Lung (tissue), 12 donors: ENCODE measurements around the gene PPP2R3A. TPM values are rescaled to one million over a fixed set of nuclear protein-coding genes. Genes with fewer than 3 reads are reported as not detected.

Source experiments
- ATAC-seq: fragments of 200-7000 bp; cut with Tn5 transposase; one replicate; pipeline ENCODE4 v1.9.1; 2020; ENCODE audit warnings: moderate number of reproducible peaks; ENCODE audit not compliant: insufficient read depth, low FRiP score
- DNase-seq, 3 donors: peaks; one replicate each; pipeline ENCODE4 v3.0.0-alpha.2; 2013 to 2017
- H3K27ac ChIP-seq, 2 donors: one replicate each; pipeline ENCODE4 v1.5.1; 2013; ENCODE audit warnings: mild to moderate bottlenecking in 2 of 2, moderate library complexity in 2 of 2, control low read depth in 1 of 2, inconsistent platforms in 1 of 2, low read depth in 1 of 2, low read length in 1 of 2
- H3K27me3 ChIP-seq, 3 donors: one replicate each; pipeline ENCODE4 v1.5.1; 2013; ENCODE audit warnings: low read length in 2 of 3; ENCODE audit not compliant: control insufficient read depth in 3 of 3, insufficient read depth in 3 of 3
- H3K36me3 ChIP-seq, 4 donors: one replicate each; pipeline ENCODE4 v1.5.1; 2013; ENCODE audit warnings: low read length in 4 of 4, mild to moderate bottlenecking in 1 of 4, moderate library complexity in 1 of 4; ENCODE audit not compliant: control insufficient read depth in 4 of 4, insufficient read depth in 4 of 4
- H3K4me1 ChIP-seq, 5 donors: one replicate each; pipeline ENCODE4 v1.5.1; 2013; ENCODE audit warnings: low read length in 5 of 5, mild to moderate bottlenecking in 2 of 5, moderate library complexity in 1 of 5; ENCODE audit not compliant: control insufficient read depth in 5 of 5, insufficient read depth in 5 of 5
- H3K4me3 ChIP-seq: one replicate; pipeline ENCODE4 v1.5.1; 2013; ENCODE audit warnings: mild to moderate bottlenecking, control low read depth, moderate library complexity
- H3K9ac ChIP-seq, 2 donors: one replicate each; pipeline ENCODE4 v1.5.1; 2013; ENCODE audit warnings: low read length in 2 of 2, control low read depth in 1 of 2; ENCODE audit not compliant: insufficient read depth in 1 of 2
- H3K9me3 ChIP-seq, 4 donors: one replicate each; pipeline ENCODE4 v1.5.1; 2013; ENCODE audit warnings: low read length in 3 of 4, mild to moderate bottlenecking in 1 of 4, moderate library complexity in 1 of 4; ENCODE audit not compliant: control insufficient read depth in 4 of 4, insufficient read depth in 3 of 4
- WGBS, 2 donors: extraction: QIAGEN DNeasy Blood & Tissue Kit; methylation state at CpG; one replicate each; pipeline ENCODE4 v1.1.7; 2013; 5-methylcytosine and 5-hydroxymethylcytosine counted together
- polyA plus RNA-seq, 2 donors: library from polyadenylated mRNA; stranded (reverse); fragments of 200-250 nt; gene quantifications; one replicate each; pipeline ENCODE4 v1.2.1, GENCODE V29; 2013
- total RNA-seq, 2 donors: library from RNA; depleted of rRNA in 1 of 2; stranded (reverse); fragments of >200 nt in 1 of 2; gene quantifications; one replicate each; pipeline ENCODE4 v1.2.1, GENCODE V29; 2014 to 2021
- TF ChIP-seq, protein P1 (sequence below): IDR thresholded peaks from 2 replicates; pipeline ENCODE4 v1.5.1; 2012; ENCODE audit warnings: mild to moderate bottlenecking; ENCODE audit errors: control extremely low read depth, extremely low read depth
- donor health status: control.
- donor health status: control.
- donor health status: Bipolar disorder and iron deficiency.
- donor health status: healthy.
- donor health status: DM: yes; HTN: yes; CAD: no.

Gene PPP2R3A
- total and polyA plus RNA-seq, 4 donors: 1.6 to 17.0 (median 4.6) TPM

DNA sequence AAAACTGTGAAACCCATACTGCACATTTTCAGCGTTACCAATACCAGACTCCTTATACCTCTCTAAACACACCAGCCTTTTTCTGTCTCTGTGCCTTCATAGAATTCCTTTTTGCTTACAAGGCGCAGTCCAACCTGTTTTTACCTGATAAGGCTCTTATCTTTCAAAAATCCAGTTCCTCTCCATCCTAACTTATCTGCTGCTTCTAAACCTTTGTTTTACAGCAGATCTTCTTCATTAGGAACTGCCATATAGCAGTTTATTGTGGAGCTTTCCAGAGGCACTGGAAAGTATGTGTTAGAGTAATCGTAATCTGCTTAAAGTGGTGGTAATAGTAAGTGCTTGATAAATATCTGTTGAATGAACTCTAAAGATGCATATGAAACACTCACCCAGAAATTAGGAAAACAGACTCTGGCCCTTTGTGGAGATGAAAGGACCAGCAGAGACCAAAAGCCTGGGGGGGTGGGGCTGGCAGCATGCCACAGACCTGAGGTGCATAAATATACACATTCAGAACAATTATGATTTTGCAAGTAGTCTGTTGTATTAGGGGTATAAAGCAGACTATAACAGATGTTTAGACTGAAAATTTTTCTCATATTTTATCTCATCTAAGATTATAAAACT, 29.3 kb downstream of the PPP2R3A start:
- H3K4me3 ChIP-seq: no peak overlapping the region
- DNase-seq (peak in 2 of 3 donors; percentile 12 to 14), ATAC-seq (no peak)
- no peak overlapping the region for H3K27ac ChIP-seq
- TF ChIP-seq, protein P1, sequence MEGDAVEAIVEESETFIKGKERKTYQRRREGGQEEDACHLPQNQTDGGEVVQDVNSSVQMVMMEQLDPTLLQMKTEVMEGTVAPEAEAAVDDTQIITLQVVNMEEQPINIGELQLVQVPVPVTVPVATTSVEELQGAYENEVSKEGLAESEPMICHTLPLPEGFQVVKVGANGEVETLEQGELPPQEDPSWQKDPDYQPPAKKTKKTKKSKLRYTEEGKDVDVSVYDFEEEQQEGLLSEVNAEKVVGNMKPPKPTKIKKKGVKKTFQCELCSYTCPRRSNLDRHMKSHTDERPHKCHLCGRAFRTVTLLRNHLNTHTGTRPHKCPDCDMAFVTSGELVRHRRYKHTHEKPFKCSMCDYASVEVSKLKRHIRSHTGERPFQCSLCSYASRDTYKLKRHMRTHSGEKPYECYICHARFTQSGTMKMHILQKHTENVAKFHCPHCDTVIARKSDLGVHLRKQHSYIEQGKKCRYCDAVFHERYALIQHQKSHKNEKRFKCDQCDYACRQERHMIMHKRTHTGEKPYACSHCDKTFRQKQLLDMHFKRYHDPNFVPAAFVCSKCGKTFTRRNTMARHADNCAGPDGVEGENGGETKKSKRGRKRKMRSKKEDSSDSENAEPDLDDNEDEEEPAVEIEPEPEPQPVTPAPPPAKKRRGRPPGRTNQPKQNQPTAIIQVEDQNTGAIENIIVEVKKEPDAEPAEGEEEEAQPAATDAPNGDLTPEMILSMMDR: no peak
- peaks cover 0 to 14% (median 4%) of the 10 kb centered on the region in 5 donors for H3K4me1 ChIP-seq
- no peaks in the 10 kb centered on the region for H3K36me3 ChIP-seq
- no peak overlapping the region for H3K9ac ChIP-seq
- no peaks in the 10 kb centered on the region for H3K27me3 ChIP-seq
- WGBS, 2 donors: 81 to 86% methylated on average over 3 of the region's 3 CpGs
- H3K9me3 ChIP-seq: no peaks in the 10 kb centered on the region

DNA sequence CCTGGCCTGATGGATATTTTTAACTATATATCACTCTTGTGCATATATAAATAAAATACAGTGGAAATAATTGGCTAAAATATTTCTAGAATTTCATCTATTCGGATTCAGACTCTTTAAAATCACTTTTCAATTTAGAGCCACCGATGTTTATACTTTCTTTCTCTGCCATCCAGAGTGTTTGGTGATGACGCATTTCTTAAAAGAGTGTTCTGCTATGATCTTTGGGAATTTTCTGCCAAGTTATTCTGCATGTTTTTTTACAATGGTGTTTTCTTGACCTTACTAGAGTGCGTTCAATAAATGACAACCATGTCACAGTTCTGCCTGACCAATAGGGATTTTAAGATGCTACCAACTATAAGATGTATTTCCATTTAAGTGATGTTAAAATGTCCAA, 30.2 kb downstream of the PPP2R3A start:
- Histone ChIP-seq H3K27me3 (no peaks in the 10 kb centered on the region), H3K27ac (no peak overlapping the region), H3K4me3 (no peak overlapping the region), H3K9ac (no peak overlapping the region), H3K4me1 (peaks cover 0 to 14% (median 4%) of the 10 kb centered on the region in 5 donors), H3K36me3 (no peaks in the 10 kb centered on the region), H3K9me3 (no peaks in the 10 kb centered on the region)
- WGBS, 2 donors: 82 to 86% methylated on average over 4 of the region's 4 CpGs
- DNase-seq (peak in 2 of 3 donors; percentile 18), ATAC-seq (no peak)
- TF ChIP-seq, protein P1: no peak

DNA sequence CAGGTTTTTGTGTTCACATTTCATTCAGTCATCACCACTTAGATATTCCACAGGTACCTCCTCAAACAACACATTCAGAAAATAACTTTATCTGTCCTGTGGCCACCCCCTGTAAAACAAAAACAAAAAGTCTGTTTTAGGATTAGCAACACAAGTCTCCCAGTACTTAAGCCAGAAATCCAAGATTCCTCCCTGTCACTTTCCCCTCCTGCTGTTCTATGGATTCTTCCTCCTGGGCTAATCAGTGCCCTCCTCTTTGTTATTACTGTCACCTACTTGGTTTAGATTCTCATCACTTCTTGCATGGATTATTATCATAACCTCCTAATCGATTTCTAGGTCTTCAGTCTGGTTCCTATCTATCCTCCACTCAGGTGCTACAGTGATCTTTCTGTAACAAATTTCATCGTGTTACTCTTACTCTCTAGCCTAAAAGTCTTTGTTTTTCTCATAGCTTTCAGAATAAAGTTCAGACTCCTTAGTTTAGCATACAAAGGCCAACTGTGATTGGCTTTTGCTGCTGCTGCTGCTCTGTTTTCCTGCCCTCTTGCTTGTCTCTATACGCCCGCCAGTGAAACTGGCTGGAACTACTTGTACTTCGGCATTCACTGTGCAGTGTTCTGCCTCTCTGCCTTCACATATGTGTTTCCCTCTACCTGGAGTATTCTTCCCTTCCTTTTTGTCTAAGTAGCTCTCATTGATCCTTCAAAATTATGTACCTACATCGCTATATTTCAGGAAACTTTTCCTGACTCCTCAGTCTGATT, 32.2 kb downstream of the PPP2R3A start:
- Histone ChIP-seq H3K9me3 (no peaks in the 10 kb centered on the region), H3K27ac (no peak overlapping the region), H3K4me3 (no peak overlapping the region), H3K9ac (no peak overlapping the region), H3K36me3 (peaks cover 0 to 2% (median 0%) of the 10 kb centered on the region in 4 donors), H3K4me1 (peaks cover 0 to 14% (median 4%) of the 10 kb centered on the region in 5 donors), H3K27me3 (no peaks in the 10 kb centered on the region)
- no peak for ATAC-seq
- TF ChIP-seq, protein P1: no peak
- DNase-seq: no peak
- 87 to 96% methylated on average over 6 of the region's 6 CpGs for WGBS, 2 donors
